ENCODE results near the gene PTPRR.

Gene PTPRR

GRCh38 chr12:70598467-70599193 is 321.9 kb downstream of the PTPRR start:
- Histone ChIP-seq H4K20me1 (ENCODE audit: insufficient read depth, low read length, poor library complexity, severe bottlenecking) (no peaks in the 10 kb centered on the region), H3K36me3 (ENCODE audit: insufficient read depth, low read length) (no peaks in the 10 kb centered on the region), H3K9me2 (replicated peaks; ENCODE audit: low read depth, low read length) (no peaks in the 10 kb centered on the region), H2AFZ (ENCODE audit: low read length) (no peak overlapping the region), H3K27me3 (ENCODE audit: insufficient read depth, low read length, poor library complexity, severe bottlenecking) (no peaks in the 10 kb centered on the region), H3K9ac (ENCODE audit: low read depth, low read length, poor library complexity, severe bottlenecking) (no peak overlapping the region), H3K4me2 (ENCODE audit: low read depth, low read length, poor library complexity, severe bottlenecking) (no peak overlapping the region), H3K79me2 (ENCODE audit: insufficient read depth, low read length) (no peaks in the 10 kb centered on the region), H3K4me3 (ENCODE audit: low read length, poor library complexity, severe bottlenecking) (no peak overlapping the region), H3K4me1 (ENCODE audit: insufficient read depth, low read length, poor library complexity, severe bottlenecking) (no peaks in the 10 kb centered on the region), H3F3A (ENCODE audit: low read depth) (no peaks in the 10 kb centered on the region), H3K9me3 (ENCODE audit: insufficient read depth, low read depth, low read length) (no peaks in the 10 kb centered on the region)
- TF ChIP-seq, protein P1, sequence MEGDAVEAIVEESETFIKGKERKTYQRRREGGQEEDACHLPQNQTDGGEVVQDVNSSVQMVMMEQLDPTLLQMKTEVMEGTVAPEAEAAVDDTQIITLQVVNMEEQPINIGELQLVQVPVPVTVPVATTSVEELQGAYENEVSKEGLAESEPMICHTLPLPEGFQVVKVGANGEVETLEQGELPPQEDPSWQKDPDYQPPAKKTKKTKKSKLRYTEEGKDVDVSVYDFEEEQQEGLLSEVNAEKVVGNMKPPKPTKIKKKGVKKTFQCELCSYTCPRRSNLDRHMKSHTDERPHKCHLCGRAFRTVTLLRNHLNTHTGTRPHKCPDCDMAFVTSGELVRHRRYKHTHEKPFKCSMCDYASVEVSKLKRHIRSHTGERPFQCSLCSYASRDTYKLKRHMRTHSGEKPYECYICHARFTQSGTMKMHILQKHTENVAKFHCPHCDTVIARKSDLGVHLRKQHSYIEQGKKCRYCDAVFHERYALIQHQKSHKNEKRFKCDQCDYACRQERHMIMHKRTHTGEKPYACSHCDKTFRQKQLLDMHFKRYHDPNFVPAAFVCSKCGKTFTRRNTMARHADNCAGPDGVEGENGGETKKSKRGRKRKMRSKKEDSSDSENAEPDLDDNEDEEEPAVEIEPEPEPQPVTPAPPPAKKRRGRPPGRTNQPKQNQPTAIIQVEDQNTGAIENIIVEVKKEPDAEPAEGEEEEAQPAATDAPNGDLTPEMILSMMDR (conservative IDR thresholded peaks at IDR 0.05; ENCODE audit: low read length) = no peak
- no peak for TF ChIP-seq EZH2phosphoT487 (IDR thresholded peaks at IDR 0.05; ENCODE audit: borderline replicate concordance)

- H3K4me3 ChIP-seq (ENCODE audit: low read length, poor library complexity, severe bottlenecking) = no peak overlapping the region
Observed at GRCh38 chr12:70592664-70593063, 327.9 kb downstream of the PTPRR start.

GRCh38 chr12:70590549-70591226 is 329.9 kb downstream of the PTPRR start:
- Histone ChIP-seq H3K4me1 (ENCODE audit: insufficient read depth, low read length, poor library complexity, severe bottlenecking) (peaks cover 5% of the 10 kb centered on the region), H3K79me2 (ENCODE audit: insufficient read depth, low read length) (no peaks in the 10 kb centered on the region), H3K27me3 (ENCODE audit: insufficient read depth, low read length, poor library complexity, severe bottlenecking) (no peaks in the 10 kb centered on the region), H3K9me2 (replicated peaks; ENCODE audit: low read depth, low read length) (no peaks in the 10 kb centered on the region), H2AFZ (ENCODE audit: low read length) (peak overlapping the region; percentile 65), H3K4me2 (ENCODE audit: low read depth, low read length, poor library complexity, severe bottlenecking) (no peak overlapping the region), H4K20me1 (ENCODE audit: insufficient read depth, low read length, poor library complexity, severe bottlenecking) (no peaks in the 10 kb centered on the region), H3F3A (ENCODE audit: low read depth) (no peaks in the 10 kb centered on the region), H3K4me3 (ENCODE audit: low read length, poor library complexity, severe bottlenecking) (no peak overlapping the region), H3K9me3 (ENCODE audit: insufficient read depth, low read depth, low read length) (no peaks in the 10 kb centered on the region), H3K9ac (ENCODE audit: low read depth, low read length, poor library complexity, severe bottlenecking) (no peak overlapping the region), H3K36me3 (ENCODE audit: insufficient read depth, low read length) (no peaks in the 10 kb centered on the region)
- TF ChIP-seq, protein P1 (conservative IDR thresholded peaks at IDR 0.05; ENCODE audit: low read length) = no peak
- TF ChIP-seq EZH2phosphoT487 (IDR thresholded peaks at IDR 0.05; ENCODE audit: borderline replicate concordance) = no peak

More at GRCh38 chr12:70592664-70593063, 327.9 kb downstream of the PTPRR start:
- no peak overlapping the region for H2AFZ ChIP-seq (ENCODE audit: low read length)
- no peaks in the 10 kb centered on the region for H3K79me2 ChIP-seq (ENCODE audit: insufficient read depth, low read length)
- no peaks in the 10 kb centered on the region for H3F3A ChIP-seq (ENCODE audit: low read depth)
- H4K20me1 ChIP-seq (ENCODE audit: insufficient read depth, low read length, poor library complexity, severe bottlenecking) = no peaks in the 10 kb centered on the region
- TF ChIP-seq, protein P1 (conservative IDR thresholded peaks at IDR 0.05; ENCODE audit: low read length) = no peak
- TF ChIP-seq EZH2phosphoT487 (IDR thresholded peaks at IDR 0.05; ENCODE audit: borderline replicate concordance) = no peak
- H3K9me3 ChIP-seq (ENCODE audit: insufficient read depth, low read depth, low read length) = no peaks in the 10 kb centered on the region
- no peaks in the 10 kb centered on the region for H3K9me2 ChIP-seq (replicated peaks; ENCODE audit: low read depth, low read length)
- H3K4me1 ChIP-seq (ENCODE audit: insufficient read depth, low read length, poor library complexity, severe bottlenecking) = peaks cover 5% of the 10 kb centered on the region
- no peaks in the 10 kb centered on the region for H3K36me3 ChIP-seq (ENCODE audit: insufficient read depth, low read length)
- no peak overlapping the region for H3K4me2 ChIP-seq (ENCODE audit: low read depth, low read length, poor library complexity, severe bottlenecking)
- no peaks in the 10 kb centered on the region for H3K27me3 ChIP-seq (ENCODE audit: insufficient read depth, low read length, poor library complexity, severe bottlenecking)
- H3K9ac ChIP-seq (ENCODE audit: low read depth, low read length, poor library complexity, severe bottlenecking) = no peak overlapping the region

Measured in Loucy (cell line).